GM18498 (cell line): ENCODE results near the gene PLEKHH1.

Experiments
- ATAC-seq: cut with Tn5 transposase; IDR thresholded peaks from one replicate; pipeline ENCODE4 v1.9.1; 2021; ENCODE audit warnings: mild to moderate bottlenecking, moderate library complexity; ENCODE audit not compliant: unreplicated experiment

The PLEKHH1 gene

DNA sequence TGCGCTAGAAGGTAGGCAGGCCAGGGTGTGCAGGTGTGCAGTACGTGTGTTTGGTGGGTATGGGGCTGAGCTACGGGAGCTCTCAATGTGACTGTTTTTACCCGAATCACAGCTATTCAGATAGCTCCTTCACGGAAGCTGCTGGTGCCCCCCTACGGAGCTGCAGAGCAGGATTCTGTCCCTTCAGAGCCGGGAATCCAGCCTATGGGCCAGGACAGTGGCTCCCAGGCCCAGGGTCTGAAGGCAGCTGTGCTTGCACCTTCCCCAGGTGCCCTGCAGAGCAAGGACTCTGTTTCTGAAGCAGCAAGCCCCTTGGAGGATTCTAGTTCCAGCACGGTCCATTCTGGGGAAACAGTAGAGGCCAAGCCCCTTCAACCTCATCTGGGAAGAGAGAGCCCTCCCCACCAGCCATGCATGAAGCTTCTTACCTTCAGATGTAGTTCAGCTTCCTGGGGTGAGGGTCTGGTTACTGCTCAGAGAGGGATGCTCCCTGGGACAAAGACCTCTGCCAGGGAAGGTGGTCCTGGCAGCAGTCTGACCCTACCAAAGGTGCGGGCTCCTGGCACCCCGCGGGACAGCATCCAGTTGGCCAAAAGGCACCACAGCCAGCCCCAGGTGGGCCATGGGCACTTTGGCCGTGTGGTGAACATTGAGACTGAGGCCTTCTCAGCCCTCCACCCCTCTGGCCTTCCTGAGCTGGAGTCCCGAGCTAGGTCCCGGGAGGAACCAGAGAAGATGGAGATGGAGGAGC is 29.1 kb downstream of the PLEKHH1 start:
- ATAC-seq = no peak

- no peak for ATAC-seq
Measured at GRCh38 chr14:67562776-67563150, 29.7 kb downstream of the PLEKHH1 start.

GRCh38 chr14:67564236-67564635 is 31.1 kb downstream of the PLEKHH1 start:
- ATAC-seq = no peak

DNA sequence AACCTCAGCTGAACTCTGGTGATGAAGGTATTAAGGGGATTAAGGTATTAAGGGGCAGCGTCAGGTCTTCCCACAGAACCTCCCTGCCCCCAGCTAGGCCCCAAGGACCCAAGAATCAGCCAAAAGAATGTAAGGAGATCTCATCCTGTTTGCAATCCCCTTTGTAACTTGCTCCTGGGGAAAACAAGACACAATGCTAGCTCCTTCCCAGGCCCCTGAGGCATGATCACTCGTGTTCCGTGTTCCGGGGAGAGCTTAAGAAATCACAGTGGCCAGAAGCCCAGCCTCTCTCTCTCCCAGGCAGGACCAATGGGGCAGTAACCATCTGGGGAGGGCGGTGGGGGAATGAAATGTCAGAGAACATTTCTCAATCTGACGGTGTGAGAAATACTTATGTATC is 33.8 kb downstream of the PLEKHH1 start:
- ATAC-seq = no peak

GRCh38 chr14:67567654-67568053 is 34.6 kb downstream of the PLEKHH1 start:
- ATAC-seq = no peak

DNA sequence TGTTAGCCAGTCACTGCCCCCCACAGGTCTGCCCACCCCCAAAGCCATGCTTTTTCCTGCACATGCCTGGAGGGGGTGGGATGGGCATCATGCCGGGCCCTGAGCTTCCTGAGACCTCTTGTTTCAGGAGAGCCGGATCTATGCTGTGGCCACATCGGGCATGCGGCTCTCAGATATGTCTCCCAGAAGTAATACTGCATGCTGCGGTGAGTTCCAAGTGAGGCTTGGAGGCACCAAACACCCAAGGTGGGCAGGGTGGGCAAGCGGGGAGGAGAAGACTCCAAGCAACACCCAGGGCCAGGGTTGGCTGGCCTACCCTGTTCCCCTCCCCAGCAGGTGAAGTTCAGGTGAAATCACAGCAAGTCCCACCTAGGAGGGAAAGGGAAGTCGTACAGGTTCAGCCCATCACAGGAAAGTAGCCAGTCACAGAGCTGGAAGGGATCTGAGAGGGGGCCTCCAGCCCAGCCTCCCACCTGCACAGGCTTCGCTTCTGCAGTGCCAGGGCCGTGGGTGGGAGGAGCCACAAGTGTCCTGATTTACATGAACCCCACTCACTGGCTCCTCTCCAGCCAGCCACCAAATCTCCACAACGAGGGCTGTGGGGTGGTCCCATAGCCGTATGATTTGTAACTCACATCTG is 36.0 kb downstream of the PLEKHH1 start:
- no peak for ATAC-seq

- ATAC-seq = no peak
Measured at GRCh38 chr14:67569651-67570290, 36.7 kb downstream of the PLEKHH1 start.

GRCh38 chr14:67570453-67570852 is 37.4 kb downstream of the PLEKHH1 start:
- ATAC-seq = no peak

DNA sequence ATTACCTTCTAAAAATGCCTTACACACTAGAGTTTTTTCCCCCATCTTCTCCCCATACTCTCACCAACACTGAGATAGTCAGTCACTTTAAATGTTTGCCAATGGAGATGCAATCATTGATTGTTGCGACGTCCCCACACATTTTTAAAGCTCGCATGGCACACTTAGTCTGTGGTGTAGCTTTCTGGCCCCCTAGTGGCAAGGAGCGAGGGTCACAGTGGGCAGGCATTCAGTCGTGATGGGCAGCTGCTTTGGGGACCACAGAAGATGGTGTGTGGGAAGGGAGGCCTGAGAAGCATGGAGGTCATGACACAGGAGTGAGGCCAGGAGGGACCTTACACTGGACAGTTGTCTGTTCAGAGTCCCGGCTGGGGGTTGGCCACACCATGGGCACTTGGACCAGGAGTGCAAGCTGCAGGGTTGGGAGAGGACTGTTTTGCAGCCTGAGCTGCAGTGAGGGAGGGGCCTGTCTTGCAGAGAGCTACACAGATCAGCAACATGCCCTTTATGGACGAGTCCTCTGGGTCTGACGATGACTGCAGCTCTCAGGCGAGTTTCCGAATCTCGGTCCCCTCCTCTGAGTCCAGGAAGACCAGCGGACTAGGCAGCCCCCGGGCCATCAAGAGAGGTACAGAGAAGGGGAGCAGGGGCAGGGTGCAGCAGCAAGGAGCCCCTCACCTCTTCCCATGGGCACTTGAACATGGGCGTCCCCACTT is 38.3 kb downstream of the PLEKHH1 start:
- ATAC-seq = peak; percentile 77

DNA sequence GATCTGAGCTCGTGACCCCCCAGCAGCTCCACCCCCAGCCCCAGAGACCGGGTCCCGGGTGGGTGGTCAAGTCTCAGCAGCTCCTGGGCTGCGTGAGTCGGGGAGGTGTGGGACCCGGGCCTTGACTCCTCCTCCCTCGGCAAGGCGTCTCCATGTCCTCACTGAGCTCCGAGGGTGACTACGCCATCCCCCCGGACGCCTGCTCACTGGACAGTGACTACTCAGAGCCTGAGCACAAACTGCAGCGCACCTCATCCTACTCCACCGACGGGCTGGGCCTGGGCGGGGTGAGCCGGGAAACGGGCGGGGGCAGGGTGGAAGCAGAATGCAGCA is 38.9 kb downstream of the PLEKHH1 start:
- no peak for ATAC-seq

DNA sequence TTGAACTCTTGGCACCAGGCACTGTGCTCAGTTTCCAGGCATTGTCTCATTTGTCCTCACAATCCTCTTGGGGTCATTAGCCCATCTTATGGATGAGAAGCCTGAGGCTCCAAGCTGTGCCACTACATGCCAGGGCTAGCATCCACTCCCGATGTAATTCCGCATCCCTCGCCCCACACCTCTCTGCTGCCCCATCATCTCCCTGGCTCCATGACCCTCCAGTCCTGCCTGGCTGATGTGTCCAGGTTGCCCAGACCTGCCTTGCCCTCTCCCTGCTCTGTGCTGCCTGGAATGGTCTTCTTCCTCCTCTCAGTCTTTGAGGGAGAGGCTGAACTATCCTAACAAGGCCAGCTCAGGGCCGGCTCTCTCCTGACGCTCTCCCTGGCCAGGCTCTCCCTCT is 39.5 kb downstream of the PLEKHH1 start:
- ATAC-seq = no peak

DNA sequence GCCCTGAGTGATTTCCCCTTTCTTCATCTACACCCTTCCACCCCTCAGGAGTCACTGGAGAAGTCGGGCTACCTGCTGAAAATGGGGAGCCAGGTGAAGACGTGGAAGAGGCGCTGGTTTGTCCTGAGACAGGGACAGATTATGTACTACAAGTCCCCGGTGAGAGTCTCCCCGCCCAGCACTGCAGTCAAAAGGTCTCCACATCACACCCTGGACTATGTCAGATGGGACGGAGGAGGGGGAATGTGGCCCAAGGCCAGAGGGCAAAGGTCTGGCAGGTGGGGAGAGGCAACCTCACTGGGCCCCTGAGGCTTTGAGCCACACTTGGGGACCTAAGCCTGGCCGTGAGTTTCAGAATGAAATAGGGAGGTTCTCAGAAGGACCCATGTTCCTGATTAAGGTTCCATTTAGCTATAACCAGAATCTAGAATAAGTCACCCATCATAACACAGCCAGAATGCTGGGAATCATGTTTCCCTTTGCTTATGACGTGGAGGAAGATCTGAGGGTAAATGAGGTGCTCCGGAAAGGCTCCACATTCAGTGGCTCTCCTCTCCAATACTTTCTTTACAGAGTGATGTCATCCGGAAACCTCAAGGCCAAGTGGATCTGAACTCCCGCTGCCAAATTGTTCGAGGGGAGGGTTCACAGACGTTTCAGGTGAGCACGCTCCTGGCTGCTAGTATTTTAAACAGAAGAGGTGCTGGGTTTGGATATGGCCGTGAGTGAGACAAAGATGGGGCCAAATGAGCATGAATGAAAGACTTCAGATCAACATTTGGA is 40.3 kb downstream of the PLEKHH1 start:
- ATAC-seq = no peak

- no peak for ATAC-seq
Measured at GRCh38 chr14:67574156-67574555, 41.1 kb downstream of the PLEKHH1 start.

- no peak for ATAC-seq
Measured at GRCh38 chr14:67574806-67575205, 41.7 kb downstream of the PLEKHH1 start.

DNA sequence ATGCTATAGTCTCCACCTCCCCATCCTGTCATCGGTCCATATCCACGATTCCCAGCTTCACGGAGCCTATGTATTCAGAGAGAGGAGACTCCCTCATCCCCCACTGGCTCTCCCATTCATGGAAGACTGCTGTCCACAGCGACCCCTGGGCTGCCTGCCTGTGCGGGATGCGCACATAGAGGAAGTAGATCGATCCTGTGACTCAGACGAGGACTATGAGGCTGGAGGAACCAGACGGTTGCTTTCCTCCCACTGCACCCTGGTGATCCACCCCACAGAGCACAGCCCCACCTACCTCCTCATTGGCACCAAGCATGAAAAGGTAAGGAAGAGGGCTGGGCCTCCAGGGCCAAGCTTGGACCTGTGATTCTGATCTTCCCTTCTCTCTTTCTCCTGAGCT is 42.6 kb downstream of the PLEKHH1 start:
- no peak for ATAC-seq

DNA sequence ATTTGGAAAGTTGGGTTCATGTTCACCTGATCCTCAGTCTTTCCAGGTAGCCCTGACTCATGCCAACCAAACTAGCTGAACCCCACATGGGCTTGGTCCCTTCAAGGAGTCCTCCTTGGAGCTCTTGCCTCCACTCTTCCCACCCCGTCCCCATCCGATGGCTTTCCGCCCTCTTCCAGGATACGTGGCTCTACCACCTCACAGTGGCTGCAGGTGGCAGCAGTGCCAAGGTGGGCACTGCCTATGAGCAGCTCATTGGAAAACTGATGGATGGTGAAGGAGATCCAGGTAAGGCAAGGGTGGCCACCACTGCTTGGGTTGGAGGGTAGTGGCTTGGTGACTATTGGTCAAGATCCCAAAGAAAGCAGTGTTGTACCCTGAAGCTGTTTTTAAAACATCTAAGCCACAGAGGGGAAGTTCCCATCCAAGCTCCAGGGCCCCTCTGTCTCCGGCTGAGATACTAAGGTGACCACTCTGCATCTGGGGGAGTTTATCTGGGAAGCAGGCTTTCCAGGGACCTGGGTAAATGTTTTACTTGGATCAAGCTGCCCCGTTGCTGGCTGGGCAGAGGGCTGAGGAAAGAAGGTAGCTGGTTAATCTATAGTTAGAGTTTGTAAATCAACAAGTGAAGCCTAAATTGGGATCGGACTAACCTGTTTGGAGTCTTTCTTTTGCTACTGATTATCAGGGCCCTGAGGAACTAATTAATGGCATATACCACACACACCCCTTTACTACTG is 43.3 kb downstream of the PLEKHH1 start:
- no peak for ATAC-seq

DNA sequence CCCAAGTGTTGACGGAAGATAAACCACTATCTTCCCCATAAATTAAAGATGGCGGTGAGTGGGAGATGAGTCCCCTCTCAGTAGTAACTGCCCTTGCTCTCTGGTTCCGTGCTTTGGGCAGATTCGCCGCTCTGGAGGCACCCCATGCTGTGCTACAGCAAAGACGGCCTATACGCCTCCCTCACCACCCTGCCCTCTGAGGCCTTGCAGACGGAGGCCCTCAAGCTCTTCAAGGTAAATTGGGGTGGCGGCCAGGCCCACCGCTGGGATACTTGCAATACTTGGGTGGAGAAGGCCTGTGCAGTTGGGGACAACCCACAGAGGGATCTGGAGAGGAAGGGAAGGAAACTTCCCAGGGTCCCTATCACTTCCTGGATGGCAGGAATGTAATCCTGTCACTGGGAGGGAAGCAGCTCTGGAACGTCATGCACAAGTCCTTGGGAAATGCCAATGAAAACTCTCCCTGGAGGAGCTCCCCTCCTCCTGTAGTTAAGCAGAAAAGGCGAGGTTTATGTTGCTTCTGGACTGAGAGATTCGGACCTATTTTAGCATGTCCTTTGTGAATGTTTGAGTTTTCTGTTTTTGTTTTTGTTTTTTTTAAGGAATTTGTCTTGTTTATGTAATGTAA is 44.2 kb downstream of the PLEKHH1 start:
- ATAC-seq = no peak

GRCh38 chr14:67577909-67578749 is 45.0 kb downstream of the PLEKHH1 start:
- ATAC-seq = no peak

- ATAC-seq = no peak
Measured at GRCh38 chr14:67579040-67579439, 46.0 kb downstream of the PLEKHH1 start.
